ENCODE results near the gene CHTF18. TPM values are rescaled to one million over a fixed set of nuclear protein-coding genes. Genes with fewer than 3 reads are reported as not detected.

CHTF18 gene
- total RNA-seq, 1 donor from 2014 or later = 42.4 TPM

- TF ChIP-seq CTCF (IDR thresholded peaks at IDR 0.05) = no peak
- H3K27me3 Mint-ChIP-seq = peaks cover 4% of the 10 kb centered on the region
- ChIA-PET CTCF (no interaction called here), POLR2A (interaction anchor here (0.7 kb wide), 1 partner anchor 246 kb away, joined by 3 read pairs; no protein-coding TSS in a partner anchor)
- H3K4me1 Mint-ChIP-seq = peaks cover 11% of the 10 kb centered on the region
- no peak overlapping the region for H3K27ac Mint-ChIP-seq
- no peak overlapping the region for H3K4me3 Mint-ChIP-seq
- intact Hi-C loops (cut with micrococcal nuclease) = loop anchor here (5.0 kb wide), 1 partner anchor 82 kb away; the partner anchor contains the start of gene ANTKMT
- no peaks in the 10 kb centered on the region for H3K9me3 Mint-ChIP-seq
- H3K36me3 Mint-ChIP-seq (ENCODE audit: low read depth) = peaks cover 3% of the 10 kb centered on the region
- DNase-seq (no peak), ATAC-seq (ENCODE audit: low read depth) (no peak)
These were observed 16.0 kb downstream of the CHTF18 start for GRCh38 chr16:804193-805048.

- CTCF ChIA-PET = no interaction called here
- no peak for DNase-seq
- no peaks in the 10 kb centered on the region for H3K9me3 Mint-ChIP-seq
- H3K4me3 Mint-ChIP-seq = no peak overlapping the region
- intact Hi-C loops (cut with micrococcal nuclease) = loop anchor here (5.0 kb wide), 1 partner anchor 83 kb away; the partner anchor contains the start of gene ANTKMT
- H3K36me3 Mint-ChIP-seq (ENCODE audit: low read depth) = peaks cover 3% of the 10 kb centered on the region
- H3K27ac Mint-ChIP-seq = no peak overlapping the region
- no peak for ATAC-seq (ENCODE audit: low read depth)
- H3K27me3 Mint-ChIP-seq = peaks cover 6% of the 10 kb centered on the region
- H3K4me1 Mint-ChIP-seq = peaks cover 11% of the 10 kb centered on the region
- POLR2A ChIA-PET = no interaction called here
- no peak for TF ChIP-seq CTCF (IDR thresholded peaks at IDR 0.05)
These were observed 17.1 kb downstream of the CHTF18 start for GRCh38 chr16:805474-805873.

- H3K4me1 Mint-ChIP-seq = peaks cover 11% of the 10 kb centered on the region
- TF ChIP-seq CTCF (IDR thresholded peaks at IDR 0.05) = no peak
- intact Hi-C loops (cut with micrococcal nuclease) = loop anchor here (1.0 to 5.0 kb wide), 6 partner anchors 19 to 218 kb away; partner anchors contain the start of genes ANTKMT, CHTF18, LMF1 and METTL26
- H3K4me3 Mint-ChIP-seq = peak overlapping the region; percentile 97
- ChIA-PET CTCF (no interaction called here), POLR2A (interaction anchor here (0.8 to 1.6 kb wide), 4 partner anchors 19 to 1157 kb away, joined by 3 to 6 read pairs (median 4); partner anchors contain the start of genes ANTKMT, CHTF18, RPS2 and RPUSD1)
- H3K9me3 Mint-ChIP-seq = no peaks in the 10 kb centered on the region
- peaks cover 3% of the 10 kb centered on the region for H3K36me3 Mint-ChIP-seq (ENCODE audit: low read depth)
- H3K27me3 Mint-ChIP-seq = peaks cover 11% of the 10 kb centered on the region
- peak overlapping the region; percentile 92 for H3K27ac Mint-ChIP-seq
- peak; percentile 95 for ATAC-seq (ENCODE audit: low read depth)
- peak; percentile 79 for DNase-seq
These were observed 19.1 kb downstream of the CHTF18 start for GRCh38 chr16:807347-808084.

- no peak for TF ChIP-seq CTCF (IDR thresholded peaks at IDR 0.05)
- no peaks in the 10 kb centered on the region for H3K9me3 Mint-ChIP-seq
- peak overlapping the region; percentile 97 for H3K4me3 Mint-ChIP-seq
- ChIA-PET CTCF (no interaction called here), POLR2A (interaction anchor here (1.6 kb wide), 1 partner anchor 87 kb away, joined by 6 read pairs; the partner anchor contains the start of gene ANTKMT)
- H3K27me3 Mint-ChIP-seq = peaks cover 15% of the 10 kb centered on the region
- H3K4me1 Mint-ChIP-seq = peaks cover 12% of the 10 kb centered on the region
- H3K27ac Mint-ChIP-seq = peak overlapping the region; percentile 92
- intact Hi-C loops (cut with micrococcal nuclease) = loop anchor here (5.0 kb wide), 1 partner anchor 86 kb away; the partner anchor contains the start of gene ANTKMT
- peaks cover 3% of the 10 kb centered on the region for H3K36me3 Mint-ChIP-seq (ENCODE audit: low read depth)
- ATAC-seq (ENCODE audit: low read depth) (no peak), DNase-seq (no peak)
These were observed 19.6 kb downstream of the CHTF18 start for GRCh38 chr16:808085-808386.

Data from activated B cell treated with CpG ODN at 0.5 μM for 24 hours (primary cell).